HUDEP-2 (cell line): Measurements from ENCODE around the gene ANKRD29.
A peak's percentile ranks its signal among the peaks of the same experiment; 100 is the strongest.
"Not testable (repeated sequence)": the region's sequence is repeated elsewhere in the genome, so short reads cannot be mapped to it uniquely, and the experiment has no call there.

Experiments
- DNase-seq, 76 experiments: peaks; one replicate each; lab custom pipeline; 2025; ENCODE audit not compliant: unreplicated experiment in 76 of 76; lab: John Stamatoyannopoulos, UW

ANKRD29 gene

GRCh38 chr18:23585007-23585871, 77.5 kb downstream of the ANKRD29 start:
- DNase-seq = peak in 8 of 76 experiments; percentile 3 to 29 (median 10)

GRCh38 chr18:23584019-23584983, 78.4 kb downstream of the ANKRD29 start:
- no peak for DNase-seq

- DNase-seq = no peak
These were observed 79.4 kb downstream of the ANKRD29 start for GRCh38 chr18:23583071-23583865.

GRCh38 chr18:23580677-23581367, 81.9 kb downstream of the ANKRD29 start:
- no peak for DNase-seq

GRCh38 chr18:23578891-23579653, 83.6 kb downstream of the ANKRD29 start:
- DNase-seq = no peak

- no peak for DNase-seq
These were observed 84.5 kb downstream of the ANKRD29 start for GRCh38 chr18:23578067-23578701.

- not testable (repeated sequence) for DNase-seq
These were observed 85.2 kb downstream of the ANKRD29 start for GRCh38 chr18:23577521-23577920.

GRCh38 chr18:23575309-23575651, 87.4 kb downstream of the ANKRD29 start:
- DNase-seq = no peak

GRCh38 chr18:23574611-23575308, 88.0 kb downstream of the ANKRD29 start:
- DNase-seq = no peak

- DNase-seq = no peak
These were observed 88.9 kb downstream of the ANKRD29 start for GRCh38 chr18:23573626-23574431.

GRCh38 chr18:23573020-23573419, 89.7 kb downstream of the ANKRD29 start:
- no peak for DNase-seq

- no peak for DNase-seq
These were observed 90.1 kb downstream of the ANKRD29 start for GRCh38 chr18:23572570-23572969.

GRCh38 chr18:23572012-23572411, 90.7 kb downstream of the ANKRD29 start:
- no peak for DNase-seq

- DNase-seq = no peak
These were observed 91.7 kb downstream of the ANKRD29 start for GRCh38 chr18:23570912-23571504.

GRCh38 chr18:23569299-23570063, 93.2 kb downstream of the ANKRD29 start:
- DNase-seq = no peak
